ENCODE measurements around the gene KIF14. TPM values are rescaled to one million over a fixed set of nuclear protein-coding genes. Genes with fewer than 3 reads are reported as not detected.
A peak's percentile ranks its signal among the peaks of the same experiment; 100 is the strongest.

The KIF14 gene
- total and polyA plus RNA-seq, 2 of the 8 experiments (the other 6 are each of a cell fraction or from before 2014, with no cell fraction given), result 2.6 to 23.3 TPM

- ChIA-PET CTCF (ENCODE audit: partially characterized antibody) (interaction anchor here (1.8 kb wide), 1 partner anchor 63 kb away, joined by 7 read pairs; no protein-coding TSS in a partner anchor), POLR2A (ENCODE audit: partially characterized antibody) (interaction anchor here (1.1 to 1.3 kb wide), 3 partner anchors 14 to 35 kb away, joined by 3 read pairs; no protein-coding TSS in a partner anchor)
- WGBS, 2 experiments (ENCODE audit: extremely low coverage in 1 of 2, insufficient coverage in 1 of 2, insufficient read length in 1 of 2, insufficient replicate concordance in 2 of 2, low coverage in 1 of 2, low lambda C conversion rate in 2 of 2, missing lambda C conversion rate in 1 of 2), result 24% methylated on average over 6 of the region's 6 CpGs; no CpG with 5 or more reads in 1 of the 2 experiments
- Histone ChIP-seq H3K4me3 (ENCODE audit: extremely low read depth in 1 of 4, insufficient read depth in 2 of 4, low read depth in 3 of 4, low read length in 4 of 4) (peak overlapping the region; percentile 84 to 94 (median 90)), H2BK20ac (ENCODE audit: low read length) (no peak overlapping the region), H2BK5ac (ENCODE audit: low read depth, low read length) (no peak overlapping the region), H3K36me3 (ENCODE audit: control insufficient read depth in 2 of 4, insufficient read depth in 4 of 4, low read length in 3 of 4) (peaks cover 3 to 19% (median 15%) of the 10 kb centered on the region in 4 experiments), H3K23me2 (ENCODE audit: low read depth, low read length) (no peaks in the 10 kb centered on the region; the same call in 1 of the 2 replicates), H3K4ac (replicated peaks; ENCODE audit: insufficient read length, low read depth, low read length) (no peak overlapping the region), H3K79me1 (ENCODE audit: low read depth, low read length) (no peaks in the 10 kb centered on the region; the same call in 1 of the 2 replicates), H3K4me1 (replicated peaks in 1 of 4; ENCODE audit: control insufficient read depth in 3 of 4, insufficient read depth in 4 of 4, low read length in 3 of 4) (0 out of 7 replicates have a peak, but pooled peaks cover 0 to 2% (median 0%) of the 10 kb centered on the region in 4 experiments), H2BK12ac (ENCODE audit: low read depth, low read length) (no peak overlapping the region), H3K27me3 (replicated peaks in 1 of 4; ENCODE audit: control insufficient read depth in 3 of 4, extremely low read depth in 1 of 4, insufficient read depth in 3 of 4, low read length in 3 of 4) (no peaks in the 10 kb centered on the region), H3K14ac (ENCODE audit: insufficient read length) (no peak overlapping the region), H3K9ac (replicated peaks in 1 of 4; ENCODE audit: extremely low read depth in 1 of 4, low read depth in 3 of 4, low read length in 3 of 4) (peak overlapping the region; percentile 84 to 88 (median 85); a peak in 4 of 7 replicates), H4K91ac (replicated peaks; ENCODE audit: insufficient read length, low read length) (no peak overlapping the region), H2BK15ac (ENCODE audit: low read length) (no peak overlapping the region), H4K20me1 (replicated peaks in 1 of 2; ENCODE audit: control insufficient read depth in 1 of 2, insufficient read depth in 2 of 2, low read length in 2 of 2) (no peaks in the 10 kb centered on the region), H3K9me3 (ENCODE audit: insufficient read depth in 2 of 2, low read depth in 1 of 2, low read length in 1 of 2) (no peaks in the 10 kb centered on the region), H4K8ac (ENCODE audit: extremely low read depth, insufficient read depth, low read length) (no peak overlapping the region), H2AK5ac (ENCODE audit: low read depth, low read length) (no peak overlapping the region), H3K18ac (ENCODE audit: extremely low read depth, low read length) (no peak overlapping the region), H3K79me2 (ENCODE audit: control insufficient read depth in 1 of 2, insufficient read depth in 2 of 2, low read length in 2 of 2) (peaks cover 0 to 8% of the 10 kb centered on the region in 2 experiments; a peak in 2 of 4 replicates), H4K5ac (ENCODE audit: insufficient read length, low read depth, low read length) (no peak overlapping the region), H3K4me2 (ENCODE audit: insufficient read depth in 1 of 2, low read depth in 2 of 2, low read length in 2 of 2) (peak overlapping the region; percentile 16 to 68), H2BK120ac (replicated peaks; ENCODE audit: low read depth, low read length) (no peak overlapping the region), H2AFZ (ENCODE audit: low read length) (0 out of 2 replicates have a peak overlapping the region, but pooled peaks have one; percentile 88), H3K27ac (ENCODE audit: low read depth, low read length) (no peak overlapping the region), H3K23ac (ENCODE audit: insufficient read length) (no peak overlapping the region), H3K56ac (replicated peaks; ENCODE audit: insufficient read length, low read depth, low read length) (no peak overlapping the region)
- TF ChIP-seq CREB1 (IDR thresholded peaks at IDR 0.05), result no peak
- no peak for TF ChIP-seq CTBP2 (IDR thresholded peaks at IDR 0.05; ENCODE audit: borderline replicate concordance, insufficient read depth, insufficient read length, low read length)
- TF ChIP-seq CEBPB (IDR thresholded peaks at IDR 0.05; ENCODE audit: low read depth, low read length), result no peak
- FAIRE-seq, result no peak
- DNase-seq (ENCODE audit: low read depth in 1 of 2, low spot score in 2 of 2), result no peak
Observed at GRCh38 chr1:200619894-200620272, 668 bp downstream of the KIF14 start.

Measured in H1 (cell line).